GM18498 (cell line): ENCODE results near the gene P2RX3.
"Not testable (repeated sequence)": the region's sequence is repeated elsewhere in the genome, so short reads cannot be mapped to it uniquely, and the experiment has no call there.

ENCODE experiments used
- ATAC-seq: cut with Tn5 transposase; IDR thresholded peaks from one replicate; pipeline ENCODE4 v1.9.1; 2021; ENCODE audit warnings: mild to moderate bottlenecking, moderate library complexity; ENCODE audit not compliant: unreplicated experiment

The P2RX3 gene

GRCh38 chr11:57338142-57338541 lies at the start of gene P2RX3:
Gene P2RX3 (plus strand): TSS chr11:57338352. CDS start chr11:57338551, 199 bp downstream.
- ATAC-seq = no peak

- no peak for ATAC-seq
Observed at GRCh38 chr11:57288771-57289579, 49.2 kb upstream of the P2RX3 start.

- ATAC-seq = no peak
Observed at GRCh38 chr11:57290288-57290687, 47.9 kb upstream of the P2RX3 start.

GRCh38 chr11:57294225-57295131 lies 43.7 kb upstream of the P2RX3 start:
- no peak for ATAC-seq

GRCh38 chr11:57296205-57296604 lies 41.9 kb upstream of the P2RX3 start:
- ATAC-seq = not testable (repeated sequence)

GRCh38 chr11:57297221-57297620 lies 40.9 kb upstream of the P2RX3 start:
- no peak for ATAC-seq

- no peak for ATAC-seq
Observed at GRCh38 chr11:57299150-57299737, 38.9 kb upstream of the P2RX3 start.

- ATAC-seq = no peak
Observed at GRCh38 chr11:57300785-57301184, 37.4 kb upstream of the P2RX3 start.

GRCh38 chr11:57301711-57302423 lies 36.3 kb upstream of the P2RX3 start:
- ATAC-seq = no peak

GRCh38 chr11:57302489-57302888 lies 35.7 kb upstream of the P2RX3 start:
- no peak for ATAC-seq

- ATAC-seq = no peak
Observed at GRCh38 chr11:57303280-57303989, 34.7 kb upstream of the P2RX3 start.

- ATAC-seq = no peak
Observed at GRCh38 chr11:57303990-57304579, 34.1 kb upstream of the P2RX3 start.

GRCh38 chr11:57305523-57305922 lies 32.6 kb upstream of the P2RX3 start:
- ATAC-seq = no peak

GRCh38 chr11:57306161-57306876 lies 31.8 kb upstream of the P2RX3 start:
- no peak for ATAC-seq

- no peak for ATAC-seq
Observed at GRCh38 chr11:57306940-57307565, 31.1 kb upstream of the P2RX3 start.

GRCh38 chr11:57307666-57308270 lies 30.4 kb upstream of the P2RX3 start:
- ATAC-seq = no peak

GRCh38 chr11:57308426-57309060 lies 29.6 kb upstream of the P2RX3 start:
- no peak for ATAC-seq
